PFSK-1 (cell line): ENCODE measurements around the gene ZNF354C.

Source experiments
- FOXP2 ChIP-seq: optimal IDR thresholded peaks from 2 replicates; pipeline ENCODE3; 2011; ENCODE audit warnings: borderline replicate concordance, control low read depth, inconsistent platforms; ENCODE audit not compliant: insufficient read depth; ENCODE audit errors: extremely low read length, extremely low read depth
- POLR2AphosphoS5 ChIP-seq: IDR thresholded peaks from 2 replicates; pipeline ENCODE4 v1.6.1; 2012; ENCODE audit warnings: low read depth, mild to moderate bottlenecking, control low read depth, low read length, moderate library complexity
- SIN3A ChIP-seq: IDR thresholded peaks from 2 replicates; pipeline ENCODE4 v1.6.1; 2012; ENCODE audit warnings: mild to moderate bottlenecking, low read length, moderate library complexity, borderline replicate concordance; ENCODE audit not compliant: insufficient read depth
- TAF1 ChIP-seq: IDR thresholded peaks from 2 replicates; pipeline ENCODE4 v1.6.1; 2012; ENCODE audit warnings: low read length, control low read depth, borderline replicate concordance; ENCODE audit not compliant: insufficient read depth
- TF ChIP-seq, protein P1 (sequence below), 2 experiments: IDR thresholded peaks; 2 replicates each; pipeline versions ENCODE4 v1.6.1 to v1.8.0; 2011 to 2012; ENCODE audit warnings: low read depth in 2 of 2, low read length in 2 of 2, control low read depth in 1 of 2, inconsistent platforms in 1 of 2, mild to moderate bottlenecking in 1 of 2, moderate library complexity in 1 of 2; ENCODE audit not compliant: insufficient read depth in 1 of 2

ZNF354C gene

GRCh38 chr5:179122411-179123108, 62.4 kb downstream of the ZNF354C start:
- TF ChIP-seq, protein P1, sequence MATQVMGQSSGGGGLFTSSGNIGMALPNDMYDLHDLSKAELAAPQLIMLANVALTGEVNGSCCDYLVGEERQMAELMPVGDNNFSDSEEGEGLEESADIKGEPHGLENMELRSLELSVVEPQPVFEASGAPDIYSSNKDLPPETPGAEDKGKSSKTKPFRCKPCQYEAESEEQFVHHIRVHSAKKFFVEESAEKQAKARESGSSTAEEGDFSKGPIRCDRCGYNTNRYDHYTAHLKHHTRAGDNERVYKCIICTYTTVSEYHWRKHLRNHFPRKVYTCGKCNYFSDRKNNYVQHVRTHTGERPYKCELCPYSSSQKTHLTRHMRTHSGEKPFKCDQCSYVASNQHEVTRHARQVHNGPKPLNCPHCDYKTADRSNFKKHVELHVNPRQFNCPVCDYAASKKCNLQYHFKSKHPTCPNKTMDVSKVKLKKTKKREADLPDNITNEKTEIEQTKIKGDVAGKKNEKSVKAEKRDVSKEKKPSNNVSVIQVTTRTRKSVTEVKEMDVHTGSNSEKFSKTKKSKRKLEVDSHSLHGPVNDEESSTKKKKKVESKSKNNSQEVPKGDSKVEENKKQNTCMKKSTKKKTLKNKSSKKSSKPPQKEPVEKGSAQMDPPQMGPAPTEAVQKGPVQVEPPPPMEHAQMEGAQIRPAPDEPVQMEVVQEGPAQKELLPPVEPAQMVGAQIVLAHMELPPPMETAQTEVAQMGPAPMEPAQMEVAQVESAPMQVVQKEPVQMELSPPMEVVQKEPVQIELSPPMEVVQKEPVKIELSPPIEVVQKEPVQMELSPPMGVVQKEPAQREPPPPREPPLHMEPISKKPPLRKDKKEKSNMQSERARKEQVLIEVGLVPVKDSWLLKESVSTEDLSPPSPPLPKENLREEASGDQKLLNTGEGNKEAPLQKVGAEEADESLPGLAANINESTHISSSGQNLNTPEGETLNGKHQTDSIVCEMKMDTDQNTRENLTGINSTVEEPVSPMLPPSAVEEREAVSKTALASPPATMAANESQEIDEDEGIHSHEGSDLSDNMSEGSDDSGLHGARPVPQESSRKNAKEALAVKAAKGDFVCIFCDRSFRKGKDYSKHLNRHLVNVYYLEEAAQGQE (IDR thresholded peaks at IDR 0.05; ENCODE audit: insufficient read depth in 1 of 2, low read depth in 2 of 2, low read length in 2 of 2) = no peak
- TF ChIP-seq POLR2AphosphoS5 (no peak), FOXP2 (no peak), SIN3A (no peak)

- TF ChIP-seq FOXP2 = no peak
- no peak for TF ChIP-seq POLR2AphosphoS5
- no peak for TF ChIP-seq TAF1
- no peak for TF ChIP-seq SIN3A
- TF ChIP-seq, protein P1 (IDR thresholded peaks at IDR 0.05; ENCODE audit: insufficient read depth in 1 of 2, low read depth in 2 of 2, low read length in 2 of 2) = no peak
Measured at GRCh38 chr5:179123109-179123426, 62.9 kb downstream of the ZNF354C start.

GRCh38 chr5:179123491-179124272, 63.5 kb downstream of the ZNF354C start:
- no peak for TF ChIP-seq SIN3A
- TF ChIP-seq, protein P1 (IDR thresholded peaks at IDR 0.05; ENCODE audit: insufficient read depth in 1 of 2, low read depth in 2 of 2, low read length in 2 of 2) = no peak
- TF ChIP-seq TAF1 = no peak
- no peak for TF ChIP-seq FOXP2
- no peak for TF ChIP-seq POLR2AphosphoS5

DNA sequence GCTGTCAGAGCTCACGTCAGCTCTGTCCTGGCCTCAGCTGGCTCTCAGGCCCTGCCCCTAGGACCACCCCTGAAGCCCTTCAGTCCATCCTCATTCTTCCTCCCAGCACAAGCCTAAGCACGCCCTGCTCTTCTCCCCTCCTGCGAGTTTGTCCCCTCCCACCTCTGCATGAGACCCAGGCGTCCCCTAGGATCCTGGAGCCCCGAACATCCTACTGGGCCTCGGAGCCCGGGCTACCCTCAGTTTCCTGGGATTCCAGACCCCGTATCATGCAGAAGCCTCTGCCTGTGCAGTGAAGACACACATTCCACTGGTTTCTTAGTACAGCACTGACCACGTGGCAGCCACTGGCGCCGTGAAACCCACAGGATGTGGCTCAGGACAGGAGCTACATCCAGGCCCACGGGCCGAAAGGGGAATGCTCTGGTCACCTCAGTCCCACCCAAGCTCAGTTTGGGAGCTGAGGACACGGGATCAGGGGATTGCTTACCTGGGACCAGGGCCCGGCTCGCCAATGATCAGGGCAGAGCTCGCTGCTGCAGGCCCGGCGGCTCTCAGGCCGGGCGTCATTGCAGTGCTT, 64.2 kb downstream of the ZNF354C start:
- no peak for TF ChIP-seq SIN3A
- TF ChIP-seq FOXP2 = no peak
- no peak for TF ChIP-seq TAF1

DNA sequence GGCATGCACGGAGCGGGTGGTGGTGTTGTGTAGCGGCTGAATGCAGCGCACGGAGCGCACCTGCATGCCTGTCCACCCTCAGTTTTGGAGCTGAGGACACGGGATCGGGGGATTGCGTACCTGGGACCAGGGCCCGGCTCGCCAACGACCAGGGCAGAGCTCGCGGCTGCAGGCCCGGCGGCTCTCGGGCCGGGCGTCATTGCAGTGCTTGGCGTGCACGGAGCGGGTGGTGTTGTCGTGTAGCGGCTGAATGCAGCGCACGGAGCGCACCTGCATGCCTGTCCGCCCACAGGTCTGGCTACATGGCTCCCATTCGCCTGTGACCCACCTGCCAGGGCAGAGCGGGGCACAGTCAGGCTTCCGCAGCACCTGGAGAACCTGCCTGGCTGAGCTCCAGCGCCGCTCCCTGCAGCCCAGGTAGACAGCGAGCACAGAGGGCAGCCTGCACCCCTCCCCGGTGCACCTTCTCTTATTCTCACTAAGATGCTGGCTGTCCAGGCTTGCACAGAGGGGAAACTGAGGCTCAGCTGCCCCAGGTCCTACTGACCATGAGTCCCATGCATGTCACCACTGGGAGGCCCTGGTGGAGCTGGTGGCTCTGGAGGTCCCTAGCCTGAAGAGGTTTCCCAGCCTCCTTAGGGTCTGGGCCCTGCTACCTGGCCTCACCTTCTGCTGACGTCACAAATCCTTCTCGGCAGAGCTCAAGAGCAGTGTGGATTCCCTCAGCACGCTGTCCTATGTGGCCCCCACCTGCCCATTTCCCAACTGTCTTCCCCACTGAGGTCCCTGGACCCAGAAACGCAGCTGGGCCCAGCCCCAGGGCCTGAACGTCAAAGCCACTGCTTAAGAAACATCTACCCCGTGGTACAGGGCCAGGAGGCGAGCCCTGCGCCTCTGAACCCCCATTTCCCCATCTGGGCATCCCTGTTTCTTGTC, 64.9 kb downstream of the ZNF354C start:
- TF ChIP-seq POLR2AphosphoS5 (no peak), FOXP2 (no peak), TAF1 (no peak), SIN3A (no peak)
- TF ChIP-seq, protein P1 (IDR thresholded peaks at IDR 0.05; ENCODE audit: insufficient read depth in 1 of 2, low read depth in 2 of 2, low read length in 2 of 2) = no peak
